Suprapubic skin (tissue), 4 donors: ENCODE measurements around the gene IQCH. TPM values are rescaled to one million over a fixed set of nuclear protein-coding genes. Genes with fewer than 3 reads are reported as not detected.
"Not testable (repeated sequence)": the region's sequence is repeated elsewhere in the genome, so short reads cannot be mapped to it uniquely, and the experiment has no call there.

ENCODE experiments used
- DNase-seq, 2 donors: peaks; one replicate each; pipeline ENCODE4 v3.0.0-alpha.2; 2019; ENCODE audit warnings: low spot score in 2 of 2
- H3K27ac ChIP-seq: fragments of 200-600 bp; sonication (generic); one replicate; pipeline ENCODE4 v1.5.1; 2019
- H3K27me3 ChIP-seq: fragments of 200-600 bp; sonication (generic); one replicate; pipeline ENCODE4 v1.5.1; 2019
- H3K36me3 ChIP-seq: fragments of 200-600 bp; sonication (generic); one replicate; pipeline ENCODE4 v1.5.1; 2019
- H3K4me1 ChIP-seq: fragments of 200-600 bp; sonication (generic); one replicate; pipeline ENCODE4 v1.5.1; 2019
- H3K4me3 ChIP-seq: fragments of 200-600 bp; sonication (generic); one replicate; pipeline ENCODE4 v1.5.1; 2019; ENCODE audit warnings: mild to moderate bottlenecking
- H3K9me3 ChIP-seq: fragments of 200-600 bp; sonication (generic); one replicate; pipeline ENCODE4 v1.5.1; 2019
- CTCF ChIP-seq, 2 donors: fragments of 200-600 bp in 1 of 2; fragments of 450-650 bp in 1 of 2; sonication (generic) in 1 of 2; IDR thresholded peaks; one replicate each; pipeline ENCODE4 v1.5.1; 2016 to 2019; ENCODE audit warnings: antibody characterized with exemption in 2 of 2, mild to moderate bottlenecking in 1 of 2, moderate library complexity in 1 of 2
- EP300 ChIP-seq: sonication (generic); formaldehyde crosslinking; IDR thresholded peaks from one replicate; pipeline ENCODE4 v1.6.1; 2017; ENCODE audit warnings: antibody characterized with exemption
- POLR2A ChIP-seq, 2 donors: fragments of 450-650 bp; IDR thresholded peaks; one replicate each; pipeline ENCODE4 v1.6.1; 2017; ENCODE audit warnings: antibody characterized with exemption in 2 of 2, mild to moderate bottlenecking in 2 of 2, moderate library complexity in 2 of 2
- POLR2AphosphoS5 ChIP-seq, 3 donors: sonication (generic); formaldehyde crosslinking; IDR thresholded peaks; one replicate each; pipeline ENCODE4 v1.6.1; 2017; ENCODE audit warnings: antibody characterized with exemption in 3 of 3
- WGBS: methylation state at CpG from one replicate; pipeline ENCODE4 v1.1.5; 2018; 5-methylcytosine and 5-hydroxymethylcytosine counted together
- total RNA-seq, 4 donors: library from RNA; depleted of rRNA; stranded (reverse); fragments of >200 nt; gene quantifications; one replicate each; pipeline ENCODE4 v1.1.0, GENCODE V29; 2016

The IQCH gene
- total RNA-seq, 4 donors from 2014 or later: 1.4 to 3.1 (median 2.2) TPM

GRCh38 chr15:67267951-67268941 is 13.7 kb downstream of the IQCH start:
- TF ChIP-seq POLR2AphosphoS5 (IDR thresholded peaks at IDR 0.05) (no peak), CTCF (IDR thresholded peaks at IDR 0.05) (no peak), POLR2A (IDR thresholded peaks at IDR 0.05) (no peak), EP300 (no peak)
- WGBS: 81% methylated on average over 9 of the region's 9 CpGs

GRCh38 chr15:67274236-67274635 is 19.6 kb downstream of the IQCH start:
- Histone ChIP-seq H3K9me3 (peaks cover 4% of the 10 kb centered on the region), H3K36me3 (no peaks in the 10 kb centered on the region), H3K4me3 (no peak overlapping the region), H3K4me1 (no peaks in the 10 kb centered on the region), H3K27ac (no peak overlapping the region), H3K27me3 (no peaks in the 10 kb centered on the region)
- no peak for DNase-seq
- WGBS: 97% methylated on average over 1 of the region's 1 CpG
- TF ChIP-seq EP300: no peak
- no peak for TF ChIP-seq CTCF (IDR thresholded peaks at IDR 0.05)

More at GRCh38 chr15:67267951-67268941, 13.7 kb downstream of the IQCH start:
- Histone ChIP-seq H3K9me3 (no peaks in the 10 kb centered on the region), H3K4me3 (no peak overlapping the region), H3K4me1 (no peaks in the 10 kb centered on the region), H3K27ac (no peak overlapping the region), H3K27me3 (no peaks in the 10 kb centered on the region), H3K36me3 (no peaks in the 10 kb centered on the region)
- DNase-seq: no peak

- no peak overlapping the region for H3K27ac ChIP-seq
- WGBS: 95% methylated on average over 1 of the region's 1 CpG
- no peak for DNase-seq
- no peak overlapping the region for H3K4me3 ChIP-seq
- no peaks in the 10 kb centered on the region for H3K4me1 ChIP-seq
- H3K9me3 ChIP-seq: peaks cover 4% of the 10 kb centered on the region
- TF ChIP-seq CTCF (IDR thresholded peaks at IDR 0.05): no peak
- TF ChIP-seq POLR2A (IDR thresholded peaks at IDR 0.05): no peak
- TF ChIP-seq EP300: no peak
- TF ChIP-seq POLR2AphosphoS5 (IDR thresholded peaks at IDR 0.05): no peak
- no peaks in the 10 kb centered on the region for H3K36me3 ChIP-seq
- no peaks in the 10 kb centered on the region for H3K27me3 ChIP-seq
Observed at GRCh38 chr15:67276666-67277065, 22.1 kb downstream of the IQCH start.

DNA sequence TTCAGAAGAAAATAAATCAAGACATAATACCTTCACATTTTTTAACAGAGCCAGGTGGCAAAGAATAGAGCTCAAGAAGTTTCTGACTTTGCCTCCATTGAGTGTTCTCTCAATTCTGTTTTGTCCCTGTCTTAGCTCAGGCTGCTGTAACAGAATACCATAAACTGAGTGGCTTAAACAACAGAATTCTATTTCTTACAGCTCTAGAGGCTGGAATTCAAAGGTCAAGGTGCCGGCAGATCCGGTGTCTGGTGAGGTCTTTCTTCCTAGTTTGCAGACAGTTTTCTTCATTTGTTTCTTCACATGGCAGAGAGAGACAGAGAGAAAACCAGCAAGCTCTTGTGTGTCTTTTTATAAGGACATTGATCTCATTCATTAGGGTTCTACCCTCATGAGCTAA is 25.6 kb downstream of the IQCH start:
- no peak for DNase-seq
- no peak for TF ChIP-seq EP300
- TF ChIP-seq CTCF (IDR thresholded peaks at IDR 0.05): no peak
- TF ChIP-seq POLR2AphosphoS5 (IDR thresholded peaks at IDR 0.05): no peak
- no peak for TF ChIP-seq POLR2A (IDR thresholded peaks at IDR 0.05)
- Histone ChIP-seq H3K4me3 (no peak overlapping the region), H3K27ac (no peak overlapping the region), H3K4me1 (no peaks in the 10 kb centered on the region), H3K27me3 (no peaks in the 10 kb centered on the region), H3K36me3 (no peaks in the 10 kb centered on the region), H3K9me3 (no peaks in the 10 kb centered on the region)
- 82% methylated on average over 2 of the region's 2 CpGs for WGBS

DNA sequence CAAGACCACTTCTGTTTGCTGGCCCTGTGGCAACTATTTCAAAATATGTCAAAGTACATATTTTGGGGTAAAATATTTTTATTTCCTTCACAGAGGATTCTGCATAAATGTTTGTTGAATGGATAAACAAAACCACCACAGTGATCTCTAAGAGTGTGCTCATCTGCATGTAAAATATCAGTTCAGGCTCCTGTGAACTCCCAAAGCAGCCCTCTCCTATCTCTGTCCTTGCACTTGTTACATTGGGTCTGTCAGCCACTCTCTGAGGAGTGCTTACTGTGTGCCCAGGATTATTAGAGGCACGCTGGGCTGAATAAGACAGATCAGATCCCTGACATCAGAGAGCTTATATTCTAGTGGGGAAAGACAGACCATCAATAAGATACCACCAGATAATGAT is 27.1 kb downstream of the IQCH start:
- Histone ChIP-seq H3K4me3 (no peak overlapping the region), H3K9me3 (no peaks in the 10 kb centered on the region), H3K4me1 (no peaks in the 10 kb centered on the region), H3K27me3 (no peaks in the 10 kb centered on the region), H3K36me3 (no peaks in the 10 kb centered on the region), H3K27ac (no peak overlapping the region)
- WGBS: 79% methylated on average over 1 of the region's 1 CpG
- TF ChIP-seq POLR2AphosphoS5 (IDR thresholded peaks at IDR 0.05) (no peak), POLR2A (IDR thresholded peaks at IDR 0.05) (no peak), CTCF (IDR thresholded peaks at IDR 0.05) (no peak), EP300 (no peak)
- DNase-seq: no peak

DNA sequence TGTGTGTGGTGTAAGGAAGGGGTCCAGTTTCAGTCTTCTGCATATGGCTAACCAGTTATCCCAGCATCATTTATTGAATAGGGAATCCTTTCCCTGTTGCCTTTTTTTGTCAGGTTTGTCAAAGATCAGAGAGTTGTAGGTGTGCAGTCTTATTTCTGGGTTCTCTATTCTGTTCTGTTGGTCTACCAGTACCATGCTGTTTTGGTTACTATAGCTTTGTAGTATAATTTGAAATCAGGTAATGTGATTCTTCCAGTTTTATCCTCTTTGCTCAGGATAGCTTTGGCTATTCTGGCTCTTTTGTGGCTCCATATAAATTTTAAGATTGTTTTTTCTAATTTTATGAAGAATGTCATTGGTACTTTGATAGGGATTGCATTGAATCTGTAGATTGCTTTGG is 31.0 kb downstream of the IQCH start:
- H3K4me3 ChIP-seq, H3K27me3 ChIP-seq, H3K9me3 ChIP-seq, H3K36me3 ChIP-seq, H3K27ac ChIP-seq, H3K4me1 ChIP-seq, DNase-seq: not testable (repeated sequence)

- H3K27ac ChIP-seq, H3K4me3 ChIP-seq, H3K27me3 ChIP-seq, H3K9me3 ChIP-seq, DNase-seq, H3K4me1 ChIP-seq, H3K36me3 ChIP-seq: not testable (repeated sequence)
- 78% methylated on average over 6 of the region's 6 CpGs for WGBS
Observed at GRCh38 chr15:67286400-67286799, 31.8 kb downstream of the IQCH start.
